Stimulated activated naive CD8-positive, alpha-beta T cell treated with anti-CD3 and anti-CD28 coated beads, Interleukin-15, Interleukin-2, amounts not matched to agents 100 U/mL and 50 U/mL, for 24 hours (primary cell): ENCODE measurements around the gene OSCP1.
A peak's percentile ranks its signal among the peaks of the same experiment; 100 is the strongest.

Source experiments
- ATAC-seq: fragments of 150-1000 bp; cut with Tn5 transposase; one replicate; pipeline ENCODE4 v1.10.0; 2021
- DNase-seq: peaks from one replicate; pipeline ENCODE4 v3.0.0; 2021

OSCP1 gene

GRCh38 chr1:36447450-36447849, 2.8 kb downstream of the OSCP1 start:
- ATAC-seq (no peak), DNase-seq (no peak)

GRCh38 chr1:36446746-36447145, 3.5 kb downstream of the OSCP1 start:
- ATAC-seq (no peak), DNase-seq (no peak)

GRCh38 chr1:36446271-36446670, 4.0 kb downstream of the OSCP1 start:
- no peak for ATAC-seq
- peak; percentile 27 for DNase-seq

GRCh38 chr1:36443297-36443696, 7.0 kb downstream of the OSCP1 start:
- DNase-seq (no peak), ATAC-seq (no peak)

- ATAC-seq (no peak), DNase-seq (no peak)
Observed at GRCh38 chr1:36442337-36442736, 7.9 kb downstream of the OSCP1 start.

- DNase-seq: no peak
- ATAC-seq: no peak
Observed at GRCh38 chr1:36440646-36441045, 9.6 kb downstream of the OSCP1 start.

GRCh38 chr1:36440044-36440443, 10.2 kb downstream of the OSCP1 start:
- ATAC-seq (no peak), DNase-seq (no peak)

GRCh38 chr1:36438715-36439114, 11.5 kb downstream of the OSCP1 start:
- no peak for ATAC-seq
- DNase-seq: no peak

GRCh38 chr1:36436821-36437220, 13.4 kb downstream of the OSCP1 start:
- ATAC-seq (no peak), DNase-seq (no peak)

GRCh38 chr1:36433102-36433501, 17.1 kb downstream of the OSCP1 start:
- ATAC-seq (no peak), DNase-seq (no peak)

GRCh38 chr1:36432616-36433015, 17.6 kb downstream of the OSCP1 start:
- ATAC-seq: no peak

GRCh38 chr1:36425791-36426190, 24.5 kb downstream of the OSCP1 start:
- ATAC-seq: no peak
- DNase-seq: no peak

More at GRCh38 chr1:36432616-36433015, 17.6 kb downstream of the OSCP1 start:
- no peak for DNase-seq

GRCh38 chr1:36421649-36422048, 28.6 kb downstream of the OSCP1 start:
- DNase-seq (no peak), ATAC-seq (no peak)

GRCh38 chr1:36420836-36421317, 29.4 kb downstream of the OSCP1 start:
- ATAC-seq (peak; percentile 93), DNase-seq (peak; percentile 95)

GRCh38 chr1:36420409-36420808, 29.8 kb downstream of the OSCP1 start:
- ATAC-seq: no peak
- no peak for DNase-seq

- ATAC-seq: no peak
Observed at GRCh38 chr1:36419569-36419968, 30.7 kb downstream of the OSCP1 start.

GRCh38 chr1:36419140-36419539, 31.1 kb downstream of the OSCP1 start:
- DNase-seq: no peak
- ATAC-seq: no peak

More at GRCh38 chr1:36419569-36419968, 30.7 kb downstream of the OSCP1 start:
- no peak for DNase-seq

GRCh38 chr1:36417931-36418330, 32.3 kb downstream of the OSCP1 start:
- DNase-seq (no peak), ATAC-seq (no peak)

- no peak for ATAC-seq
- no peak for DNase-seq
Observed at GRCh38 chr1:36415661-36416326, 34.5 kb downstream of the OSCP1 start.

- DNase-seq (no peak), ATAC-seq (no peak)
Observed at GRCh38 chr1:36414384-36414783, 35.9 kb downstream of the OSCP1 start.

GRCh38 chr1:36411674-36412648, 38.3 kb downstream of the OSCP1 start:
- DNase-seq: peak; percentile 54

GRCh38 chr1:36408479-36408878, 41.8 kb downstream of the OSCP1 start:
- no peak for ATAC-seq
- no peak for DNase-seq

More at GRCh38 chr1:36411674-36412648, 38.3 kb downstream of the OSCP1 start:
- peak; percentile 97 for ATAC-seq

GRCh38 chr1:36406440-36406839, 43.8 kb downstream of the OSCP1 start:
- no peak for DNase-seq
- no peak for ATAC-seq
